AG10803 (cell line): Measurements from ENCODE around the gene SPDYC.

Experiments used
- DNase-seq: peaks from one replicate; pipeline ENCODE4 v3.0.0; 2010; ENCODE audit warnings: low read depth
- H3K4me3 ChIP-seq: 2 replicates; pipeline ENCODE4 v1.5.1; 2011; ENCODE audit warnings: mild to moderate bottlenecking, low read length, control low read depth
- TF ChIP-seq, protein P1 (sequence below): conservative IDR thresholded peaks from 2 replicates; pipeline ENCODE4 v1.5.1; 2011; ENCODE audit warnings: mild to moderate bottlenecking, low read length, control low read depth, inconsistent platforms

The SPDYC gene

GRCh38 chr11:65126624-65127274, 43.3 kb upstream of the SPDYC start:
- TF ChIP-seq, protein P1, sequence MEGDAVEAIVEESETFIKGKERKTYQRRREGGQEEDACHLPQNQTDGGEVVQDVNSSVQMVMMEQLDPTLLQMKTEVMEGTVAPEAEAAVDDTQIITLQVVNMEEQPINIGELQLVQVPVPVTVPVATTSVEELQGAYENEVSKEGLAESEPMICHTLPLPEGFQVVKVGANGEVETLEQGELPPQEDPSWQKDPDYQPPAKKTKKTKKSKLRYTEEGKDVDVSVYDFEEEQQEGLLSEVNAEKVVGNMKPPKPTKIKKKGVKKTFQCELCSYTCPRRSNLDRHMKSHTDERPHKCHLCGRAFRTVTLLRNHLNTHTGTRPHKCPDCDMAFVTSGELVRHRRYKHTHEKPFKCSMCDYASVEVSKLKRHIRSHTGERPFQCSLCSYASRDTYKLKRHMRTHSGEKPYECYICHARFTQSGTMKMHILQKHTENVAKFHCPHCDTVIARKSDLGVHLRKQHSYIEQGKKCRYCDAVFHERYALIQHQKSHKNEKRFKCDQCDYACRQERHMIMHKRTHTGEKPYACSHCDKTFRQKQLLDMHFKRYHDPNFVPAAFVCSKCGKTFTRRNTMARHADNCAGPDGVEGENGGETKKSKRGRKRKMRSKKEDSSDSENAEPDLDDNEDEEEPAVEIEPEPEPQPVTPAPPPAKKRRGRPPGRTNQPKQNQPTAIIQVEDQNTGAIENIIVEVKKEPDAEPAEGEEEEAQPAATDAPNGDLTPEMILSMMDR: no peak
- DNase-seq: no peak
- H3K4me3 ChIP-seq: no peak overlapping the region

DNA sequence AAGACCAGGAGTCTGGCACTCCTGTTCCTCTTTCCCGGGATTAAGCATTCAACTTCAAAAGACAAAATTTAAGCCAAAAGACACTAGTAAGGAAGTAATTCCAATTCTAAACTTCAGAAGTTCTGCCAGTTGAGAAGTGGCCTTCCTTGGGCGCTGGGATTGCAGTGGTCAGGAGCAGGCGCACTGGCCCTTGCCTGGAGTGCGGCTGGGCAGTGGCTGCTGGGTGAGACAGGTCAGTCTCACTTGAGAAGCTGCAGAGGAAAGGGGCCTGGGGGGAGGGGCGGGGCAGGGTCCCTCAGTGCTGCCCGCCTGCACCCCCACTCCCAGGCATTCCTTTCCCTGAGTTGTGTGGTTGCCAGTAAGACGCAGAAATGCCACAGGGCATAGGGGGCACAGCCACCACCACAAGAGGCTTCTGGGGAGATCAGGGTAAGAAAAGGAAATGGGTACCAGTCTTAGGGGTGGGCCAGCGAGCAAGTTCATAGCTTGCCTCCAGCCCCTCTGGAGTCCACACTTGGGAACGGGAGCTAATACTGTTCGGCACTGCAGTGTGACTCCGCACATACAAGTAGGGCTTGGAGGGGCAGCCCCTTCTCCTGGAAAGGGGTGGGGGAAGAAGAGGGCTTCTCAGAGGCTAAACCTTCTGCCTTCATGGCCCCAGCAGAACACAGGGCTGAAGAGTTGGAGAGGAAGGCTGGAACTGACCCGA, 42.4 kb upstream of the SPDYC start:
- DNase-seq: no peak
- TF ChIP-seq, protein P1: no peak
- H3K4me3 ChIP-seq: no peak overlapping the region

DNA sequence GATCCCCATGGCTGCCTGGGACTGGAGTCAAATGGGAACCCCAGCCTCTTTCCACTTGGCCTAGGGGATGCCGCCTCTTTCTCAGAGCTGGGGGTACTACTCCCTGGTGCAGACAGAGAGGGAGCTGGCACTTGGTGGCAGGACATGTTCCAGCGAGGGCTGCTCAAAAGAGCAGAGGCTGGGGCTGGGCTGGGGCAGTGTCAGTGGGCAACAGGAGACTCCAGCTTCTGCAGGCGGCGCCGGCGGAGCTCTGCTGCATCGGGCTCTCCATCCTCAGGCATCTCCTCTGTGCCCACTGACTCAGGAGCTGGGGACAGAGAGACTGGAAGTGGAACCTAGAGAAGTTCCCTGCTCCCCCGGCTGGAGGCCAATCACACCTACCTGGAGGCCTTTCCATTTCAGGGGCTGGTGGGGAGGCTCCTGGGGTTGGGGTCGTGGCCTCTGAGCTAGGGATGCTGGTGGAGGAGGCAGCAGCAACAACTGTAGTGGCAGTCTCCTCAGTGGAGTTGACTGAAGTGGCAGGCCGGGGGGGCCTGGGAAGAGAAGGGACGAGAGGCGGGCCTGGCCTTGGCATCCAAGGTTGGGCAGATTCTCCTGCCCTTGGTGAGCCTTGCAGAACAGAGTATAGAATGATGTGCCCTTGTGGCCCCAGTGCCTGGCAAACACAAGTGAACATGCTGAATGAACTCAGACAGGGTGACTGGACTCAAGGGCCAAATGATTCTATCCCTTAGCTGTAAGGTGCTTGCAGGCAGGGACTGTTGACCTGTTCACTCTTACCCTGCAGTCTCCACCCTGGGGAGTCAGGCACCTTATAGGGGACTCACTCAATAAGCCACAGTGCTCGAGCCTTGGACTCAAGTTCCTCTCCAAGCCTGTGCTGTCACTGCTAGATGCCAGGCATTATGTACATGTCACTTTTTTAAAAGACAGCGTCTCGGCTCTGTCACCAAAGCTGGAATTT, 41.6 kb upstream of the SPDYC start:
- no peak for DNase-seq
- no peak overlapping the region for H3K4me3 ChIP-seq
- TF ChIP-seq, protein P1: no peak

- no peak for DNase-seq
- TF ChIP-seq, protein P1: no peak
- no peak overlapping the region for H3K4me3 ChIP-seq
Observed at GRCh38 chr11:65129649-65130441, 40.2 kb upstream of the SPDYC start.

DNA sequence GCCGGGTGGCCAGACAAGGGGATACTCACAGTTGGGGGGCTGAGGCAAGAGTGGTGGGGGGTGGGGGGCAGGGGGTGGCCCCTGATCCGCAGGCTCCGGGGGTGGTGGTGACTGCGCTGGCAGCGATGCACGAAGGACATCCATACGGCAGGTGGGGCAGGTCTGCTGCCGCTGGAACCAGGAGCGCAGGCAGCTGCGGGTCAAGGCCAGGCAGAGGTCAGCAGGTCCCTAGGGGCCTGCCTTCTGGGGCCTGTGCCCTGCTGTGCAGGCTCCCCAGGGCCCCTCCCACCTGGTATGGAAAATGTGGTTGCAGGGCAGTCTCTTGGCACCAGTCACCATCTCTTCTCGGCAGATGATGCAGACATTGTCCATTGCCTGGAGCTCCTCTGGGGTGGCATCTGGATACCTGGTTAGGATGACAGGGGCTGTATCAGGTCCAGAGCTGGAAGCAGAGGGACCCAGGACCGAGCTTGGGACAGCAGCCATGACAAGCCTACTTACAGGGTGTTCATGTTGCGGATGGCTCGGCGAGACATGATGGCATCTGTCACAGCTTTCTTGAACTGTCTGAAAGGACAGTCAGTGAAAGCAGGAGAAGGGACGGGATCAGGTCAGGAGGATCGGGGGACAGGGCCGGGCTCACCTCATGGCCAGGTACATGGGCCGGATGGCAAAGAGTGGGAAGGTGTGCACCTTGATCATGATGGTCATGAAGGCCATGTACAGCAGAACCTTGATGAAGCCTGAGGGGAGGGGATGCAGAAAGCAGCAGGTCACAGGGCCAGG, 39.2 kb upstream of the SPDYC start:
- H3K4me3 ChIP-seq: no peak overlapping the region
- TF ChIP-seq, protein P1: no peak
- no peak for DNase-seq

- no peak for DNase-seq
- TF ChIP-seq, protein P1: no peak
- no peak overlapping the region for H3K4me3 ChIP-seq
Observed at GRCh38 chr11:65131417-65131776, 38.6 kb upstream of the SPDYC start.
